Epithelial cell of esophagus (primary cell): ENCODE measurements around the gene RBM45.
A peak's percentile ranks its signal among the peaks of the same experiment; 100 is the strongest.
"Not testable (repeated sequence)": the region's sequence is repeated elsewhere in the genome, so short reads cannot be mapped to it uniquely, and the experiment has no call there.

ENCODE experiments used
- DNase-seq: peaks from one replicate; pipeline ENCODE4 v3.0.0; 2010; ENCODE audit warnings: low read depth
- H3K4me3 ChIP-seq: 2 replicates; pipeline ENCODE4 v1.5.1; 2011; ENCODE audit warnings: mild to moderate bottlenecking, low read length, control low read depth
- TF ChIP-seq, protein P1 (sequence below): IDR thresholded peaks from 2 replicates; pipeline ENCODE4 v1.5.1; 2011; ENCODE audit warnings: low read depth, mild to moderate bottlenecking, low read length, control low read depth, inconsistent platforms; ENCODE audit not compliant: insufficient read depth; ENCODE audit errors: missing control alignments

The RBM45 gene

GRCh38 chr2:178143481-178143880 is 31.2 kb downstream of the RBM45 start:
- H3K4me3 ChIP-seq = no peak overlapping the region
- TF ChIP-seq, protein P1, sequence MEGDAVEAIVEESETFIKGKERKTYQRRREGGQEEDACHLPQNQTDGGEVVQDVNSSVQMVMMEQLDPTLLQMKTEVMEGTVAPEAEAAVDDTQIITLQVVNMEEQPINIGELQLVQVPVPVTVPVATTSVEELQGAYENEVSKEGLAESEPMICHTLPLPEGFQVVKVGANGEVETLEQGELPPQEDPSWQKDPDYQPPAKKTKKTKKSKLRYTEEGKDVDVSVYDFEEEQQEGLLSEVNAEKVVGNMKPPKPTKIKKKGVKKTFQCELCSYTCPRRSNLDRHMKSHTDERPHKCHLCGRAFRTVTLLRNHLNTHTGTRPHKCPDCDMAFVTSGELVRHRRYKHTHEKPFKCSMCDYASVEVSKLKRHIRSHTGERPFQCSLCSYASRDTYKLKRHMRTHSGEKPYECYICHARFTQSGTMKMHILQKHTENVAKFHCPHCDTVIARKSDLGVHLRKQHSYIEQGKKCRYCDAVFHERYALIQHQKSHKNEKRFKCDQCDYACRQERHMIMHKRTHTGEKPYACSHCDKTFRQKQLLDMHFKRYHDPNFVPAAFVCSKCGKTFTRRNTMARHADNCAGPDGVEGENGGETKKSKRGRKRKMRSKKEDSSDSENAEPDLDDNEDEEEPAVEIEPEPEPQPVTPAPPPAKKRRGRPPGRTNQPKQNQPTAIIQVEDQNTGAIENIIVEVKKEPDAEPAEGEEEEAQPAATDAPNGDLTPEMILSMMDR = no peak
- DNase-seq = no peak

DNA sequence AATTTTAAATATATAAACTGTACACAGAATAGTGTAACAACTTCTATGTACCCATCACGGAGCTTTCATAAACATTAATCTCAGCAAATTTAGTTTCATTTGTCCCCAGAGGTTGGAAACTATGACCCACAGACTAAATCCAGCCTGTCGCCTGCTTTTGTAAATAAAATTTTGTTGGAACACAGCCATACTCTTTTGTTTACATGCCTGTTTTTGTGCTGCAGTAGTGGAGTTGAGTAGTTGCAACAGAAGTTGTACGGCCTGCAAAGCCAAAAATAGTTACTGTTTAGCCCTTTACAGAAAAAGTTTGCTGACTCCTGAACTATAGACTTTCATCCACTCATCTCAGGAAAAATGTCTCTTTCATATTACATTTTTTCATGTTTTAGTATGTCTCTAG is 39.8 kb downstream of the RBM45 start:
- no peak for DNase-seq
- no peak overlapping the region for H3K4me3 ChIP-seq

DNA sequence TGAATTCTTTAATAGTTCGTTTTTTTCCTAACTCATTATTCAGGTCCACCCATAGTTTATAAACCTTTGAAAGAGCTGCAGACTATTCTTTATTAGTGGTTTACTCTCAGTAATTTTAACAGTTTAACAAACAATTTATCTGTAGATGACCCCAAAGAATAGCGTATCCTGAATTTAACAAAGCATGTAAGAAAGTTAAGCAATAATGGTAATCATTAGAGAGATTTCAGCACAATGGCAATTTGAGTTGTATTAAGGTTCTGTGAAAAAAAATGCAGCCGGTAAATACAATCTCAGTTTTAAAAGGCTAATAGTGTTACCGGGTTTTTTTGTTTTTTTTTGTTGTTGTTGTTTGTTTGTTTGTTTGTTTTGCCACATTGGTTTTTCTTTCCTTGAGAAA is 40.3 kb downstream of the RBM45 start:
- no peak for DNase-seq
- TF ChIP-seq, protein P1 = no peak
- H3K4me3 ChIP-seq = no peak overlapping the region

More for the DNA sequence above, 39.8 kb downstream of the RBM45 start:
- TF ChIP-seq, protein P1 = no peak

DNA sequence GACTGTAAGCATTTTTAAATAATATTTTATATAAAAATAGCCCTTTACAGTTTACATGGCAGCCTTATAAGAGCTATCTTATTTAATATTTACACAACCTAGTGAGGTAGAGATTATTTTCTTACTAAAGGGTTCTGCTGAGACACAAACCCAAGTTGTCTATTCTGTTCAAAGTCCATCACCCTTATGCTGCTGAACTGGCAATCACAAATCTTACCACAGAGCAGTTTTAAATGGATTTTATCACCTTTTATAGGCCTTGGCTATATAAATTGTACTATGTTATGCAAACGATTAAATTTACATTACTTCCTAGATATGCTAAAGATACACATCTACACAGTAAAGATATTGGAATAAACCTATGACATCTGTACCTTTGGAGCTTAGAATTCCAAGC is 40.7 kb downstream of the RBM45 start:
- no peak for DNase-seq
- H3K4me3 ChIP-seq = no peak overlapping the region
- TF ChIP-seq, protein P1 = no peak

- not testable (repeated sequence) for H3K4me3 ChIP-seq, DNase-seq
Measured at GRCh38 chr2:178153878-178154277, 41.6 kb downstream of the RBM45 start.

DNA sequence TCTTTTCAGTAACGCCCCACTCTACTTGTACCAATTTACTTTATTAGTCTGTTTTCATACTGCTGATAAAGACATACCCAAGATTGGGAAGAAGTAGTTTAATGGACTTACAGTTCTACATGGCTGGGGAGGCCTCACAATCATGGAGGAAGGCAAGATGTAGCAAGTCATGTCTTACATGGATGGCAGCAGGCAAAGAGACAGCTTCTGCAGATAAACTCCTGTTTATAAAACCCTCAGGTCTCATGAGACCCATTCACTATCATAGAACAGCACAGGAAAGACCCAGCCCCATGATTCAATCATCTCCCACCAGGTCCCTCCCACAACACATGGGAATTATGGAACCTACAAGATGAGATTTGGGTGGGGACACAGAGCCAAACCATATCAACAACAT is 43.3 kb downstream of the RBM45 start:
- TF ChIP-seq, protein P1 = no peak
- no peak for DNase-seq
- H3K4me3 ChIP-seq = no peak overlapping the region

GRCh38 chr2:178157574-178157973 is 45.3 kb downstream of the RBM45 start:
- TF ChIP-seq, protein P1 = no peak
- H3K4me3 ChIP-seq = no peak overlapping the region
- DNase-seq = peak; percentile 68

DNA sequence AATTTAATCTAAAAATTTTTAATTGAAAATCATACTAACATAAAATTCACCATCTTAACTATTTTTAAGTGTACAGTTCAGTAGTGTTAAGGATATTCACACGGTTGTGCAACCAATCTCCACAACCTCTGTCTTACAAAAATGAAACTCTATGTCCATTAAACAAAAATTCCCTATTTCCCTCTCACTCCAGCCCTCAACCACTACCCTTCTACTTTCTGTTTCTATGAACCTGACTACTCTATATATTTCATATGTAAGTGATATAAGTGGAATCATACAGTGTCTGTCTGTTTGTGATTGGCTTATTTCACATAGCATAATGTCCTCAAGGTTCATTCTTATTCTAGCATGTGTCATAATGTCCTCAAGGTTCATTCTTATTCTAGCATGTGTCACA is 47.7 kb downstream of the RBM45 start:
- no peak overlapping the region for H3K4me3 ChIP-seq
- TF ChIP-seq, protein P1 = no peak
- DNase-seq = no peak
